HepG2 (cell line): ENCODE data around the gene MYO6. TPM values are rescaled to one million over a fixed set of nuclear protein-coding genes. Genes with fewer than 3 reads are reported as not detected.

Source experiments
- ATAC-seq: fragments of 200-7000 bp; cut with Tn5 transposase; 3 replicates; pipeline ENCODE4 v1.9.1; 2020; ENCODE audit warnings: mild to moderate bottlenecking, moderate library complexity
- BruUV-seq: library from RNA; stranded (reverse); fragments of 400-500 nt; replicated peaks from 2 replicates; lab custom pipeline; 2021; lab: Mats Ljungman, UMichigan
- CTCF ChIA-PET: fragments of 300-600 bp; formaldehyde crosslinking; extraction: SDS; loops from one replicate; lab custom pipeline; 2021; ENCODE audit warnings: low total read pairs, inconsistent platforms, low intra/inter-chr PET ratio; lab: Yijun Ruan, JAX
- POLR2A ChIA-PET: fragments of 350-600 bp; sonication (Branson Sonifier 250); formaldehyde crosslinking; loops from one replicate; lab custom pipeline; 2020; ENCODE audit warnings: antibody characterized with exemption, inconsistent platforms; lab: Yijun Ruan, JAX
- DNase-seq: peaks from one replicate; pipeline ENCODE4 v3.0.0-alpha.2; 2015; ENCODE audit warnings: low spot score
- FAIRE-seq: peaks from 3 replicates; lab custom pipeline; 2011; peaks lifted over from hg19 to GRCh38; lab: Jason Lieb, UNC
- H2AFZ ChIP-seq: one replicate; pipeline ENCODE4 v1.6.1; 2011; ENCODE audit warnings: low read length, inconsistent platforms
- H3K27ac ChIP-seq: fragments of 300-600 bp; 3 replicates; pipeline ENCODE4 v1.8.0; 2011; ENCODE audit warnings: mixed run types, mild to moderate bottlenecking, mixed read lengths, low read length, inconsistent platforms; ENCODE audit not compliant: insufficient read depth; ENCODE audit errors: extremely low read length
- H3K27me3 ChIP-seq, 2 experiments: fragments of 200-600 bp in 1 of 2; 2 replicates in 1 of 2; 3 replicates in 1 of 2; pipeline versions ENCODE4 v1.6.0 to v1.8.0; 2011; ENCODE audit warnings: low read length in 2 of 2, mild to moderate bottlenecking in 2 of 2, moderate library complexity in 2 of 2, inconsistent platforms in 1 of 2; ENCODE audit not compliant: insufficient read depth in 2 of 2, control insufficient read depth in 1 of 2
- H3K36me3 ChIP-seq, 2 experiments: fragments of 200-600 bp in 1 of 2; replicated peaks in 1 of 2; 2 replicates in 1 of 2; 3 replicates in 1 of 2; pipeline versions ENCODE4 v1.5.1 to v1.8.0; 2011; ENCODE audit warnings: low read length in 2 of 2, inconsistent platforms in 1 of 2; ENCODE audit not compliant: insufficient read depth in 2 of 2, control insufficient read depth in 1 of 2
- H3K4me1 ChIP-seq: 2 replicates; pipeline ENCODE4 v1.5.1; 2012; ENCODE audit warnings: low read length, inconsistent platforms; ENCODE audit not compliant: insufficient read depth
- H3K4me2 ChIP-seq: 2 replicates; pipeline ENCODE4 v1.6.0; 2011; ENCODE audit warnings: low read depth, low read length, inconsistent platforms
- H3K4me3 ChIP-seq, 3 experiments: fragments of 200-600 bp in 1 of 3; sonication (generic), shearing (Covaris generic) in 1 of 3; replicated peaks in 1 of 3; 2 replicates each; pipeline ENCODE4 v1.5.1; 2011 to 2016; ENCODE audit warnings: low read length in 3 of 3, inconsistent platforms in 2 of 3, low read depth in 2 of 3, mild to moderate bottlenecking in 2 of 3, control low read depth in 1 of 3, mixed read lengths in 1 of 3; ENCODE audit not compliant: insufficient read depth in 1 of 3
- H3K79me2 ChIP-seq: one replicate; pipeline ENCODE4 v1.6.1; 2011; ENCODE audit warnings: low read length, inconsistent platforms; ENCODE audit not compliant: insufficient read depth
- H3K9ac ChIP-seq: 2 replicates; pipeline ENCODE4 v1.6.0; 2011; ENCODE audit warnings: mild to moderate bottlenecking, low read depth, low read length, inconsistent platforms; ENCODE audit not compliant: insufficient read depth
- H3K9me3 ChIP-seq: 2 replicates; pipeline ENCODE4 v1.5.1; 2012; ENCODE audit warnings: mild to moderate bottlenecking, low read length
- H4K20me1 ChIP-seq: 2 replicates; pipeline ENCODE4 v1.6.0; 2011; ENCODE audit warnings: inconsistent platforms, mild to moderate bottlenecking, low read length, moderate library complexity; ENCODE audit not compliant: insufficient read depth
- AGO1 ChIP-seq: fragments of 200-400 bp; formaldehyde crosslinking; IDR thresholded peaks from 2 replicates; pipeline ENCODE4 v1.6.1; 2017; ENCODE audit warnings: mild to moderate bottlenecking, low read depth, low read length, moderate library complexity; ENCODE audit not compliant: poor library complexity, severe bottlenecking
- ATF5 ChIP-seq: sonication (generic); formaldehyde crosslinking; IDR thresholded peaks from 2 replicates; pipeline ENCODE4 v1.4.0; 2020; ENCODE audit warnings: mild to moderate bottlenecking, low read depth, missing genetic modification reagents
- ATRX ChIP-seq: sonication (generic); formaldehyde crosslinking; IDR thresholded peaks from 2 replicates; pipeline ENCODE4 v1.4.0; 2020; ENCODE audit warnings: missing genetic modification reagents, borderline replicate concordance
- BRD4 ChIP-seq: sonication (generic); formaldehyde crosslinking; IDR thresholded peaks from 2 replicates; pipeline ENCODE4 v1.4.0; 2020; ENCODE audit warnings: missing genetic modification reagents
- CBFB ChIP-seq: sonication (generic); formaldehyde crosslinking; IDR thresholded peaks from 2 replicates; pipeline ENCODE4 v1.4.0; 2020; ENCODE audit warnings: missing genetic modification reagents
- CREBL2 ChIP-seq: sonication (generic); formaldehyde crosslinking; IDR thresholded peaks from 2 replicates; pipeline ENCODE4 v1.8.1; 2023; ENCODE audit warnings: missing genetic modification reagents, mild to moderate bottlenecking, borderline replicate concordance
- FOXA1 ChIP-seq, 2 experiments: fragments of 450-650 bp in 1 of 2; sonication (generic) in 1 of 2; formaldehyde crosslinking in 1 of 2; IDR thresholded peaks; 2 replicates each; pipeline versions ENCODE4 v1.4.0 to v1.6.1; 2016 to 2020; ENCODE audit warnings: missing genetic modification reagents in 1 of 2
- GABPB1 ChIP-seq: IDR thresholded peaks from 2 replicates; pipeline ENCODE4 v1.6.1; 2016; ENCODE audit warnings: mild to moderate bottlenecking, missing genetic modification reagents, moderate library complexity, missing compliant biosample characterization
- GFI1 ChIP-seq: sonication (generic); formaldehyde crosslinking; IDR thresholded peaks from 2 replicates; pipeline ENCODE4 v1.5.0; 2020; ENCODE audit warnings: missing genetic modification reagents, mild to moderate bottlenecking, borderline replicate concordance
- KAT7 ChIP-seq: IDR thresholded peaks from 2 replicates; pipeline ENCODE4 v1.6.1; 2018; ENCODE audit warnings: borderline replicate concordance, missing compliant biosample characterization
- MIER2 ChIP-seq: IDR thresholded peaks from 2 replicates; pipeline ENCODE4 v1.6.1; 2016; ENCODE audit warnings: missing biosample characterization, missing genetic modification reagents
- NFE2 ChIP-seq: sonication (generic); formaldehyde crosslinking; IDR thresholded peaks from 2 replicates; pipeline ENCODE4 v1.4.0; 2020; ENCODE audit warnings: missing genetic modification reagents
- SYNCRIP ChIP-seq: fragments of 200-400 bp; formaldehyde crosslinking; IDR thresholded peaks from 2 replicates; pipeline ENCODE4 v1.6.1; 2018; ENCODE audit warnings: mild to moderate bottlenecking, low read depth, low read length; ENCODE audit not compliant: insufficient read depth
- TSC22D2 ChIP-seq: sonication (generic); formaldehyde crosslinking; IDR thresholded peaks from 2 replicates; pipeline ENCODE4 v1.5.1; 2020; ENCODE audit warnings: missing genetic modification reagents, mild to moderate bottlenecking, borderline replicate concordance
- ZNF563 ChIP-seq: sonication (generic); formaldehyde crosslinking; IDR thresholded peaks from 2 replicates; pipeline ENCODE4 v1.8.0; 2022; ENCODE audit warnings: mild to moderate bottlenecking, moderate library complexity, missing genetic modification reagents
- ZNF782 ChIP-seq: sonication (generic); formaldehyde crosslinking; IDR thresholded peaks from 2 replicates; pipeline ENCODE4 v1.4.0; 2020; ENCODE audit warnings: missing genetic modification reagents, mild to moderate bottlenecking, borderline replicate concordance
- ZNF850 ChIP-seq: sonication (generic); formaldehyde crosslinking; conservative IDR thresholded peaks from 2 replicates; pipeline ENCODE4 v1.9.0; 2021; ENCODE audit warnings: mild to moderate bottlenecking, missing genetic modification reagents
- WGBS: methylation state at CpG from one replicate; pipeline ENCODE4 v1.1.6; 2017; ENCODE audit warnings: low lambda C conversion rate; 5-methylcytosine and 5-hydroxymethylcytosine counted together
- in situ Hi-C: cut with HindIII; loops from 2 replicates; pipeline ENCODE4 v1.10.0; 2017; ENCODE audit warnings: low pct_unique_long_range_greater_than_20kb; ENCODE audit not compliant: extremely low pct_ligation_motif_present
- intact Hi-C: fragments of 100-400 bp; cut with micrococcal nuclease; formaldehyde crosslinking; loops from one replicate; pipeline ENCODE4 v1.10.0; 2022; ENCODE audit not compliant: unreplicated experiment
- polyA plus RNA-seq, 8 experiments: library from polyadenylated mRNA; depleted of rRNA in 3 of 8; stranded (reverse) in 7 of 8; unstranded in 1 of 8; fragments of >200 nt; fragmentation: Illumina TruSeq in 4 of 8; extraction: Trizol in 4 of 8; gene quantifications; 2 replicates each; pipeline versions ENCODE4 v1.2.1 to v1.2.3, GENCODE V29; 2011 to 2016; ENCODE audit warnings: low read depth in 4 of 8, missing spikeins in 1 of 8, mixed read lengths in 1 of 8; ENCODE audit not compliant: insufficient read depth in 1 of 8
- total RNA-seq, 5 experiments: library from RNA; depleted of rRNA; stranded (reverse); fragments of >200 nt; fragmentation: Illumina TruSeq; extraction: Trizol; gene quantifications; 2 replicates each; pipeline ENCODE4 v1.2.3, GENCODE V29; 2016; ENCODE audit warnings: low read depth in 1 of 5
- TF ChIP-seq, protein P1 (sequence below): sonication (generic); formaldehyde crosslinking; IDR thresholded peaks from 2 replicates; pipeline ENCODE4 v1.8.0; 2022; ENCODE audit warnings: mild to moderate bottlenecking, missing genetic modification reagents; ENCODE audit not compliant: insufficient replicate concordance

The MYO6 gene
- total and polyA plus RNA-seq, 2 of the 13 experiments (the other 11 are each of a cell fraction or from before 2014, with no cell fraction given): 5.4 to 7.5 TPM

DNA sequence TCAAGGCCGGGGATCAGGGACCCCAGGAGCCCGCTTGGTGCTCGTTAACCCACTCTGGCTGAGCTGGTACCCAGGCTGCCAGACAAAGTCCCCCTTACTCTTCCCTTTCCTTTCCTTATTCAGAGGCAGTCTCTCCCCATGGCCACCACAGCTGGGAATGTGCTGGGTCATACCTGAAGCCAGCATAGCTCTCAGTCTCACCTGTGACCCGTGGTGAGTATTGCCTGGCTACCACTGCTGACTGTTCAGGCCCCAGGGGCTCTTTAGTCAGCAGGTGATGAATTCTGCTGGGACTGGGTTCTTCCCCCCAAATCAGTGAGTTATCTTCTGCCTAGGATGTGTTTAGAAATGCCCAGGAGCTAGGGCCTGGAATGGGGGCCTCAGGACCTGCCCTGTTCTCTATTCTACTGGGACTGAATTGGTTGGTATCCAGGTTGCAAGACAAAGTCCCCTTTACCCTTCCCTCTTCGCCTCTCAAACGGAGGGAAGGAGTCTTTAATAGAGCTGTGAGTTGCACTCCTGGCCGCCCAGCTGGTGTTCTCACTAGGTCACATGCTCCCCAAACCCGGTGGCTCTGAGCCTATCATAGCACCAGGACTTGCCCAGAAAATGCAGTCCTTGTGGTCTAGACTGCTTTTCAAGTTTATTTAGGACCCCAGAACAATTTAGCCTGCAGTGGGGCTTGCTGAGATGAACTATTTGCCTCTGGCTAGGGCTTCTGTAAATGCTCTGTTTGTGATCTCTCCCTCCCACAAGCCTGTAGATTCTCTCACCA lies 64.6 kb downstream of the MYO6 start (continued):
- TF ChIP-seq CREBL2: no peak
- TF ChIP-seq, all 625 proteins: peak for 0

DNA sequence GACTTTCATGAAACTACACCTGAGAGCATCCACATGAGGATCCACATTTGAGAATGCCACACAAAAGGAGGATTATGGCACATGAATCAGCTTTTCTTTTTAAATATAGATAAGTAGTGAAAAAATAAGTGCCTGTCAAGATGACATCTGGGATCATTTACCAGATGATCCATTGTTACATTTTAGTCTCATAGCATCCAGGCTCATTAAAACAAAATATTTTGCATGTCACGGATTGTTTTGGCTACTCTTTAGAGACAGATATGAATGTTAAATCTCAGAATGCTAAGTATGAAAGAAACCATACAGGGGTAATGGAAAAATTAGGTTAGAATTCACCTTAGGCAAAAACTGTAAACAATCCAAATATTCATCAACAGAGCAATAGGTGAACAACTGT lies 66.7 kb downstream of the MYO6 start:
- no peaks in the 10 kb centered on the region for H3K79me2 ChIP-seq
- BruUV-seq: no TSS peak
- no peak overlapping the region for H2AFZ ChIP-seq
- FAIRE-seq (no peak), ATAC-seq (no peak), DNase-seq (no peak)
- intact Hi-C loops (no loop called here), in situ Hi-C loops (no loop called here)
- no peak overlapping the region for H3K9ac ChIP-seq
- H3K36me3 ChIP-seq: no peaks in the 10 kb centered on the region
- H3K27me3 ChIP-seq: no peaks in the 10 kb centered on the region; a peak in 1 of 5 replicates
- 91% methylated on average over 1 of the region's 1 CpG for WGBS
- no peaks in the 10 kb centered on the region for H3K9me3 ChIP-seq
- H3K4me3 ChIP-seq: no peak overlapping the region
- ChIA-PET CTCF (no interaction called here), POLR2A (no interaction called here)
- H3K4me2 ChIP-seq: no peak overlapping the region
- TF ChIP-seq CBFB (CRISPR knock-in tag): no peak
- TF ChIP-seq NFE2 (CRISPR knock-in tag): no peak
- no peak for TF ChIP-seq AGO1
- TF ChIP-seq FOXA1 (IDR thresholded peaks at IDR 0.05): no peak
- TF ChIP-seq FOXA1 (CRISPR knock-in tag; IDR thresholded peaks at IDR 0.05): no peak
- no peak for TF ChIP-seq ATRX (CRISPR knock-in tag)
- no peak for TF ChIP-seq ZNF563
- TF ChIP-seq SYNCRIP: no peak
- no peak for TF ChIP-seq ZNF850 (CRISPR knock-in tag)
- TF ChIP-seq GFI1: no peak
- TF ChIP-seq MIER2: no peak
- no peak for TF ChIP-seq ATF5 (CRISPR knock-in tag)
- no peak for TF ChIP-seq GABPB1
- TF ChIP-seq, protein P1, sequence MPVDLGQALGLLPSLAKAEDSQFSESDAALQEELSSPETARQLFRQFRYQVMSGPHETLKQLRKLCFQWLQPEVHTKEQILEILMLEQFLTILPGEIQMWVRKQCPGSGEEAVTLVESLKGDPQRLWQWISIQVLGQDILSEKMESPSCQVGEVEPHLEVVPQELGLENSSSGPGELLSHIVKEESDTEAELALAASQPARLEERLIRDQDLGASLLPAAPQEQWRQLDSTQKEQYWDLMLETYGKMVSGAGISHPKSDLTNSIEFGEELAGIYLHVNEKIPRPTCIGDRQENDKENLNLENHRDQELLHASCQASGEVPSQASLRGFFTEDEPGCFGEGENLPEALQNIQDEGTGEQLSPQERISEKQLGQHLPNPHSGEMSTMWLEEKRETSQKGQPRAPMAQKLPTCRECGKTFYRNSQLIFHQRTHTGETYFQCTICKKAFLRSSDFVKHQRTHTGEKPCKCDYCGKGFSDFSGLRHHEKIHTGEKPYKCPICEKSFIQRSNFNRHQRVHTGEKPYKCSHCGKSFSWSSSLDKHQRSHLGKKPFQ: no peak
- TF ChIP-seq ZNF782: no peak
- no peak for TF ChIP-seq TSC22D2
- TF ChIP-seq BRD4 (CRISPR knock-in tag): no peak
- TF ChIP-seq KAT7: no peak
- H4K20me1 ChIP-seq: no peaks in the 10 kb centered on the region
- H3K4me1 ChIP-seq: no peaks in the 10 kb centered on the region
- no peak overlapping the region for H3K27ac ChIP-seq
